ENCODE data around the gene TP63.
A peak's percentile ranks its signal among the peaks of the same experiment; 100 is the strongest.

TP63 gene

GRCh38 chr3:189684317-189684716 is 53.1 kb downstream of the TP63 start:
- ATAC-seq, result no peak
- no peak for DNase-seq

- no peak for DNase-seq
- no peak for ATAC-seq
Observed at GRCh38 chr3:189685291-189685690, 54.1 kb downstream of the TP63 start.

GRCh38 chr3:189685860-189686259 is 54.7 kb downstream of the TP63 start:
- ATAC-seq, result no peak
- no peak for DNase-seq

- ATAC-seq (no peak), DNase-seq (no peak)
Observed at GRCh38 chr3:189687475-189687874, 56.3 kb downstream of the TP63 start.

- ATAC-seq (no peak), DNase-seq (no peak)
Observed at GRCh38 chr3:189688262-189688661, 57.1 kb downstream of the TP63 start.

- DNase-seq (no peak), ATAC-seq (no peak)
Observed at GRCh38 chr3:189689625-189690024, 58.4 kb downstream of the TP63 start.

GRCh38 chr3:189690237-189690636 is 59.0 kb downstream of the TP63 start:
- DNase-seq, result no peak
- ATAC-seq, result no peak

- ATAC-seq (no peak), DNase-seq (no peak)
Observed at GRCh38 chr3:189690672-189691071, 59.5 kb downstream of the TP63 start.

- ATAC-seq, result no peak
Observed at GRCh38 chr3:189695400-189695799, 64.2 kb downstream of the TP63 start.

GRCh38 chr3:189698811-189699210 is 67.6 kb downstream of the TP63 start:
- ATAC-seq (no peak), DNase-seq (no peak)

More at GRCh38 chr3:189695400-189695799, 64.2 kb downstream of the TP63 start:
- no peak for DNase-seq

GRCh38 chr3:189699885-189700284 is 68.7 kb downstream of the TP63 start:
- DNase-seq (no peak), ATAC-seq (no peak)

GRCh38 chr3:189702066-189702646 is 71.0 kb downstream of the TP63 start:
- ATAC-seq (no peak), DNase-seq (no peak)

- DNase-seq, result no peak
- ATAC-seq, result no peak
Observed at GRCh38 chr3:189703865-189704264, 72.7 kb downstream of the TP63 start.

- no peak for DNase-seq
- no peak for ATAC-seq
Observed at GRCh38 chr3:189708375-189708774, 77.2 kb downstream of the TP63 start.

- peak; percentile 80 for ATAC-seq
- no peak for DNase-seq
Observed at GRCh38 chr3:189710620-189711402, 79.6 kb downstream of the TP63 start.

GRCh38 chr3:189712906-189713483 is 81.8 kb downstream of the TP63 start:
- DNase-seq, result no peak
- ATAC-seq, result no peak

- ATAC-seq (no peak), DNase-seq (no peak)
Observed at GRCh38 chr3:189714991-189715961, 84.1 kb downstream of the TP63 start.

- DNase-seq, result no peak
- no peak for ATAC-seq
Observed at GRCh38 chr3:189718215-189718614, 87.0 kb downstream of the TP63 start.

GRCh38 chr3:189720736-189721417 is 89.7 kb downstream of the TP63 start:
- DNase-seq, result no peak

GRCh38 chr3:189721873-189722665 is 90.9 kb downstream of the TP63 start:
- no peak for DNase-seq
- no peak for ATAC-seq

More at GRCh38 chr3:189720736-189721417, 89.7 kb downstream of the TP63 start:
- ATAC-seq, result no peak

- DNase-seq (no peak), ATAC-seq (no peak)
Observed at GRCh38 chr3:189724356-189724755, 93.2 kb downstream of the TP63 start.

Measured in stimulated activated naive CD8-positive, alpha-beta T cell treated with anti-CD3 and anti-CD28 coated beads, Interleukin-15, Interleukin-2, amounts not matched to agents 100 U/mL and 50 U/mL, for 24 hours (primary cell).